Activated T-cell treated with anti-CD3 and anti-CD28 coated beads, Interleukin-2, amount 50 U/mL, for 72 hours (primary cell): ENCODE results near the gene IL31RA. TPM values are rescaled to one million over a fixed set of nuclear protein-coding genes. Genes with fewer than 3 reads are reported as not detected.
"Not testable (repeated sequence)": the region's sequence is repeated elsewhere in the genome, so short reads cannot be mapped to it uniquely, and the experiment has no call there.

Source experiments
- ATAC-seq, 2 donors: fragments of 150-1000 bp; cut with Tn5 transposase; replicated peaks in 1 of 2; 2 replicates each; pipeline ENCODE4 v1.10.0; 2021; ENCODE audit warnings: moderate library complexity in 2 of 2, mild to moderate bottlenecking in 1 of 2
- DNase-seq, 2 donors: peaks; one replicate each; pipeline ENCODE4 v3.0.0; 2021 to 2022; ENCODE audit warnings: mixed read lengths in 1 of 2
- H3K27ac Mint-ChIP-seq: one replicate; pipeline ENCODE4 v1.8.0; 2022; ENCODE audit warnings: mild to moderate bottlenecking, moderate library complexity, mixed read lengths
- H3K27me3 Mint-ChIP-seq: one replicate; pipeline ENCODE4 v1.8.0; 2022; ENCODE audit warnings: low read depth, mixed read lengths
- H3K36me3 Mint-ChIP-seq, 2 donors: one replicate each; pipeline ENCODE4 v1.8.0; 2022; ENCODE audit warnings: mixed read lengths in 2 of 2, mild to moderate bottlenecking in 1 of 2; ENCODE audit not compliant: insufficient read depth in 2 of 2
- H3K4me1 Mint-ChIP-seq: one replicate; pipeline ENCODE4 v1.8.0; 2022; ENCODE audit warnings: low read depth, mixed read lengths
- H3K4me3 Mint-ChIP-seq, 2 donors: one replicate each; pipeline ENCODE4 v1.8.0; 2022; ENCODE audit warnings: mild to moderate bottlenecking in 2 of 2, mixed read lengths in 2 of 2, moderate library complexity in 2 of 2
- H3K9me3 Mint-ChIP-seq, 2 donors: one replicate each; pipeline ENCODE4 v1.8.0; 2022; ENCODE audit warnings: mixed read lengths in 2 of 2
- total RNA-seq, 2 donors: library from RNA; stranded (reverse); gene quantifications; one replicate each; pipeline ENCODE4 v1.2.3, GENCODE V29; 2022

IL31RA gene
- total RNA-seq, 2 donors from 2014 or later: 0.99 to 3.6 TPM

DNA sequence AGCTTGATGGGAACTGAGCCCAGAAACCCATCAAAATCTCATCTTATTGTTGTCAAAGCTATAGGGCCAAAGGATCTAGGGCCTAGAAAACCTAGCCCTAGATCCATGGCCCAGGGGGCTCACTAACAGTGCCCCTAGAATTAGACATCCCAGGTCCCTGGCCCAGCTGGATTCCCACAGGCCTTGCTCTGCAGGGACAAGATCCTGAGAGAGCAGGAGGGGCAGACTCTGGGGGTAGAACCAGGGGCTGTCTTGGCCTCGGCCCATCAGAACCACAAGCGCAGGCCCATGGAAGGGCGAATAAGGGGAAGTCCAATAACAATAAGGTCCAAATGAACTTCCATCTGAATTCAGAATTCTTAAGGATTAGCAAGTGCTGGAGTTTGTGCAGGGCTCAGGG is 74.0 kb downstream of the IL31RA start:
- DNase-seq (no peak), ATAC-seq (no peak)
- no peaks in the 10 kb centered on the region for H3K36me3 Mint-ChIP-seq
- H3K4me3 Mint-ChIP-seq: no peak overlapping the region
- peaks cover 19% of the 10 kb centered on the region for H3K4me1 Mint-ChIP-seq
- no peak overlapping the region for H3K27ac Mint-ChIP-seq
- H3K9me3 Mint-ChIP-seq: no peaks in the 10 kb centered on the region
- no peaks in the 10 kb centered on the region for H3K27me3 Mint-ChIP-seq

DNA sequence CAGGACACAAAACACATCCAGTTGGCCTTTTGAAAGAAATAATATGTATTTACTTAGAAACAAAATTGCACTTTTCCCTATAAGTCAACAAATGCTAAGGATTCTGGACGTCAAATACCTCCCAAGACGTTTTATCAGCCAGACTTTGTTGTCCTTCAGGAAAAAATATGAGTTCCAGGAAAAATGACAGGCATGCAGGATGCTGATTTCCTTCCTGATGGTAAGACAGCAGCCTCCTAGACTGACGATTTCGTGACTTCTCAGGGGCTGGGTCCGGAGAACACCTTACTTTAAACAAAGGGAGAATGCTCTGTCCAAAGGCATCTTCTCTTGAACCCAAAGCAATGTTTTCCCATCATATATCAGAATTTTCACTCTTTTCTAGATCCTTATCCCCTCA is 74.6 kb downstream of the IL31RA start:
- H3K9me3 Mint-ChIP-seq: no peaks in the 10 kb centered on the region
- ATAC-seq (no peak), DNase-seq (no peak)
- H3K4me3 Mint-ChIP-seq: no peak overlapping the region
- no peak overlapping the region for H3K27ac Mint-ChIP-seq
- no peaks in the 10 kb centered on the region for H3K27me3 Mint-ChIP-seq
- peaks cover 14% of the 10 kb centered on the region for H3K4me1 Mint-ChIP-seq
- H3K36me3 Mint-ChIP-seq: no peaks in the 10 kb centered on the region

GRCh38 chr5:55926476-55926875 is 75.3 kb downstream of the IL31RA start:
- Mint-ChIP-seq H3K27me3 (no peaks in the 10 kb centered on the region), H3K36me3 (no peaks in the 10 kb centered on the region), H3K4me1 (peaks cover 13% of the 10 kb centered on the region), H3K9me3 (no peaks in the 10 kb centered on the region), H3K27ac (no peak overlapping the region), H3K4me3 (no peak overlapping the region)
- DNase-seq (no peak), ATAC-seq (no peak)

GRCh38 chr5:55927861-55928655 is 76.9 kb downstream of the IL31RA start:
- no peak overlapping the region for H3K4me3 Mint-ChIP-seq
- no peaks in the 10 kb centered on the region for H3K9me3 Mint-ChIP-seq
- ATAC-seq (no peak), DNase-seq (no peak)
- peaks cover 10% of the 10 kb centered on the region for H3K4me1 Mint-ChIP-seq
- H3K27ac Mint-ChIP-seq: no peak overlapping the region
- H3K36me3 Mint-ChIP-seq: no peaks in the 10 kb centered on the region
- H3K27me3 Mint-ChIP-seq: no peaks in the 10 kb centered on the region

DNA sequence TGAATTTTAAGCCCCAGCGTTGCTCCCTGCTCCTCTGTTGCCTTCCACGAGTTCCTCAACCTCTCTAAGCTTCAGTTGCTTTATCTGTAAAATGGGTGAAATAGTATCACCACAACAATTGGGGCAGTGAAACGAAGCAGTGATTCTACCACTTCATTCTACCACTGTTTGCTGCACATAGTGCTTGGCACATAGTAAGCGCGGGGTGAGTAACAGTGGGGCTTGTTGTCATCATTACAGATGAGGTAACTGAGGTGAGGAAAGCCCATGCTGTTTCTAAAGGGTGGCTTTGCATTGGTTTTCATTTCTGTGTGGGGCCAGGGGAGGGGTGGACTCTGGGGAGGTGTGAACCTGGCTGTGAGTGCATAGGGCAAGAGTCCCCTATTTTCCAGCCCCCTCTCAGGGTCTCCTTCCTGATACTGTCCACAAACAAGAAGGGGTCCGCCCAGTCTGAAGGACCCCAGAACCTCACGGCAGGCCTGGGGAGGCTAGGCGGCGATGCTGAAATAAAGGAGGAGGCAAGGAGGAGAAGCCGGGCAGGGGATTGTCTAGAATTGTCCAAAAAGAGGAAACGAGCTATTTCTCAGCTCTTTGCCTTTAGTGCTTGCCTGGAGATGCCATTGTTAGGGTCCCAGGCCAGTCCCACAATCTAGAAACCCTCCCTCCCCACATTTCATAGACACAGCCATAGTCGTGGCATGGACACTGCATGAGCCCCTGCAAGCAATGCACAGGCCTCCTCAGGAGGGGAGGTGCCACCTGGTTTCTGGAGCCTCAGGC is 78.1 kb downstream of the IL31RA start:
- Mint-ChIP-seq H3K4me1 (no peaks in the 10 kb centered on the region), H3K4me3 (no peak overlapping the region), H3K9me3 (no peaks in the 10 kb centered on the region), H3K36me3 (no peaks in the 10 kb centered on the region), H3K27me3 (no peaks in the 10 kb centered on the region), H3K27ac (no peak overlapping the region)
- ATAC-seq (peak; percentile 34), DNase-seq (no peak)

DNA sequence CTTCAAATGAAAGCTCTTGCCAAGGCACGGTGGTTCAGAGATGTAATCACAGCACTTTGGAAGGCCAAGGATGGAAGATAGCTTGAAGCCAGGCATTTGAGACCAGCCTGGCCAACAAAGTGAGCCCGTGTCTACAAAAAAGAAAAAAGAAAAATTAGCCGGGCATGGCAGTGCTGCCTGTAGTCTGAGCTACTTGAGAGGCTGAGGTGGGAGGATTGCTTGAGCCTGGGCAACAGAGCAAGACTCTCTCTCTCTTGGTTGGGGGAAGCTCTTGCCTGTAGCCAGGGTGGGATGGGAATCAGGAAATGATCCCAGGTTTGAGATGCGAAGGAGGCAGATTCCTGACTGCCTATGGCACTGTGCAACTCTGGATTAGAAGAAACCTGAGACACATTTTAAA is 81.5 kb downstream of the IL31RA start:
- Mint-ChIP-seq H3K36me3 (peaks cover 0 to under 1% of the 10 kb centered on the region in 2 donors), H3K27ac (no peak overlapping the region), H3K4me3 (no peak overlapping the region), H3K4me1 (no peaks in the 10 kb centered on the region), H3K27me3 (no peaks in the 10 kb centered on the region), H3K9me3 (no peaks in the 10 kb centered on the region)
- no peak for DNase-seq
- no peak for ATAC-seq

DNA sequence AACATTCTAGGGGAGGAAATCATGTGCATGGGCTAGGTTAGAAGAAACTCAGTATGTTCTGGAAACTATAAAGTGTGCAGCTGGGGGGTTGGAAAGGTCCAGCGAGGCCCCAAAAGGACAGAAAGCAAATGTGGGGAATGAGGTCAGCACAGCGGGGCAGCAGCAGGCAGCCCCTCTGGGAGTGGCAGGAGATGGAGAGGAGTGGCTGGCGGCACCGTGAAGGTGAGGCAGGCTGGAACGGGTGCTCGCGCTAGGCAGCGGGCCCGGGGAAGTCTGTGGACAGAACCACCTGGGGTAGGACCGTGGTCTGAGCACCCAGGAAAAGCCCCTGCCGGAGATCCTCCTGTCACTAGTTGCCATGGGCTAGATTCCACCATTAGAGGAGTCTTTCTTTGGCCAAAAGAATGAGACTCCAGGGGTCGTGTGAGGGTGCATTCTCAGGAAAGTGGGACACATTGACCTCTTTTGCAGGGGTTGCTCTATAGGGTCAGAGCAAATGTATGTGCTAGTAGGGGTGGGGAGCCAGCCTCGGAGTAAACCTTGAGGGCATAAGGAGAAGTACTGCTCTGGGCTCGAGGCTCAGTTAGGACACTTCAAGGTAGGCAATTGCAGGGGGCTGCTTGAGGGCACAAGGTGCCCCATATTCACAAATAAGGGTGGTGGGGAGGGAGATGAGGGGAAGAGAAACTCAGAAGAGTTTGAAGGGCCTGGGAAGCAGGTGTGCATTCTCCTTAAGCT is 82.4 kb downstream of the IL31RA start:
- no peak overlapping the region for H3K4me3 Mint-ChIP-seq
- H3K36me3 Mint-ChIP-seq: peaks cover 0 to 6% of the 10 kb centered on the region in 2 donors
- H3K27ac Mint-ChIP-seq: no peak overlapping the region
- ATAC-seq: no peak
- no peaks in the 10 kb centered on the region for H3K27me3 Mint-ChIP-seq
- H3K4me1 Mint-ChIP-seq: no peaks in the 10 kb centered on the region
- no peaks in the 10 kb centered on the region for H3K9me3 Mint-ChIP-seq
- no peak for DNase-seq

DNA sequence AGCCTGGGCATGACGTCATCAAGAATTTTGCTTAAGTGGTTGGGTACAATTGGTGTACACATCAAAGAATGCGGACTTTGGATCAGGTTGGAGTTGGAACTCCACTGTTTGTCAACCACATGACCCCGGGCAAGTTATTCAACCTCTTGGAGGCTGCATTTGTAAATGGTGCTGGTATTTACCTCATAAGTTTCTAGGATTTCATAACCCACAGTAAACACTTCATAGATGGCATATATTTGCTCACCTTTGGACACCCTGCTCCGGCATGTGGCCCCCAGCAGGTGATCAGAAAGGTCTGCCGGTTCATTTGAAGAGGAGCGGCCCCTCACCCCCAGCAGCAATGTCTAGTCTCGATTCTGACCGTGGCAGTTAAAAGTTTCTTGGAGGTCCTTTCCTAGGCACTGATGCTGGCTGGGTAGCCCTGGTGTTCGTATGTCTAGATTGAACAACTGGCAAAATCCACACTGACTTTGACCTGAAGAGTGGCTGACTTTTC is 83.0 kb downstream of the IL31RA start:
- DNase-seq (no peak), ATAC-seq (no peak)
- Mint-ChIP-seq H3K4me3 (no peak overlapping the region), H3K36me3 (peaks cover 0 to 7% of the 10 kb centered on the region in 2 donors), H3K27me3 (no peaks in the 10 kb centered on the region), H3K27ac (no peak overlapping the region), H3K4me1 (no peaks in the 10 kb centered on the region), H3K9me3 (no peaks in the 10 kb centered on the region)

DNA sequence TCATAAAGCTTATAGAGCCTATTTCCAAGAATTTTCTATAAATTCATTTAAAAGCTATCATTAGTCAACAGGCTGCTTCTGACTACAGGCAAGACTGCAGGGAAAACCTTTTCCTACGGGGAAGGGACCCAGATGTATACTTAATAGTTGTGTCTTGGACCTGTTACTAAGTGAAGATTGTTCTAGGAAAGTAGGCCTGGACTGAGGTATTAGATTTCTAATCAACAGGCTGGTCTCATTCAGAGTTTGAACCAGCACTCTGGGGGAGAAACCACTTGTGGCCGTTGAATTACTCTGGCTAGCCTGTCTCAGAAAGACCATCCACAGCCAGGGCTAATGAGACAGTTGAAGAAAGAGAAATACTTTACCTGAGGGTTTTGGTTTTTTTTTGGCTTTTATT is 83.6 kb downstream of the IL31RA start:
- H3K27ac Mint-ChIP-seq: no peak overlapping the region
- peaks cover 0 to 7% of the 10 kb centered on the region in 2 donors for H3K36me3 Mint-ChIP-seq
- H3K27me3 Mint-ChIP-seq: no peaks in the 10 kb centered on the region
- no peaks in the 10 kb centered on the region for H3K9me3 Mint-ChIP-seq
- DNase-seq (no peak), ATAC-seq (no peak)
- H3K4me3 Mint-ChIP-seq: no peak overlapping the region
- no peaks in the 10 kb centered on the region for H3K4me1 Mint-ChIP-seq

DNA sequence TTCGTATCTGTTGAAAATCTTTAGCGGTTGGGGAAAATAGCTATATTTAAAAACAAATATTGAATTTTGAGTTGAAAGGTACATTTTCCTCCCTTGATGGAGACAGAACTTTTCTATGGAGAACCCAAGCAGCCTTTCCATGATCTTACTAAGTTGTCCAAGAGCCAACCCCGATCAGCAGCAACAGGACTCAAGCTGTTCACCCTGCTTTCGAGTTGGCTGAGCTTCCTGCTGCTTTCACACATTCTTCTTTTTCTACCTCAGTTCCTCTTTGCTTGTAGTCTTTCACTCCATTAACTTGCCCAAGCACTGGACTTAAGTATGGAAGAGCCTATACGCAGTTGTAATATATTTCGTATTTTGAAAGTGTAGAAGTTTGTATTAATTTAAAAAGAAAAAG is 84.2 kb downstream of the IL31RA start:
- Mint-ChIP-seq H3K9me3 (no peaks in the 10 kb centered on the region), H3K4me1 (no peaks in the 10 kb centered on the region), H3K27ac (no peak overlapping the region), H3K36me3 (peaks cover 0 to 11% of the 10 kb centered on the region in 2 donors), H3K27me3 (no peaks in the 10 kb centered on the region), H3K4me3 (no peak overlapping the region)
- ATAC-seq (no peak), DNase-seq (no peak)

DNA sequence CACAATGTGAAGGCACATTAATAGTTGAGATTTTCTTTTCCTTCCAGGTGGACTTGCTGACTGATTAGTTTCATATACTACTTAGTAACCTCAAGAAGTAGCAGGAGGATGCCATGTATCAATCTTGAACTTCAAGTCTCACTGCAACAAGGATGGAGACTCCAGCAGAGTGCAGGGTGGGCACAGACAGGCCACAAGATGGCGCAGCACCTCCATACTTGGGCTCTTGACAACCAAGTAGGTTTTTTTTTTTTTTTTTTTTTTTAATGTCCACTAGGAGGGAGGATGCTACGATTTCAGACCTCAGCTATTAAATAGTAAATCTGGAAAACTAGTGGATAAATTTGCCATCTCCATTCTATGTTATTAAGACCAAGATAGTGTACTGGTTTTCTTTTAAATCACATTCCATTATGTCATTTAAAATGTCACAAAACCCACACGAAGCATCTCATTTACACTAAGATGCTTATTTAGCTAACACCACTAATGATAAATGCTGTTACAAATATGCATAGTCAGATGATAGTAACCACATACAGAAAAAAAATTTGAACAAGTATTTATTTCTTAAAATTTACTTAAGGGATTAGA is 85.0 kb downstream of the IL31RA start:
- ATAC-seq (peak; percentile 80 to 85), DNase-seq (peak; percentile 79 to 82)
- H3K9me3 Mint-ChIP-seq: no peaks in the 10 kb centered on the region
- H3K27me3 Mint-ChIP-seq: no peaks in the 10 kb centered on the region
- H3K27ac Mint-ChIP-seq: no peak overlapping the region
- peaks cover 3 to 13% of the 10 kb centered on the region in 2 donors for H3K36me3 Mint-ChIP-seq
- H3K4me1 Mint-ChIP-seq: peaks cover 2% of the 10 kb centered on the region
- no peak overlapping the region for H3K4me3 Mint-ChIP-seq

DNA sequence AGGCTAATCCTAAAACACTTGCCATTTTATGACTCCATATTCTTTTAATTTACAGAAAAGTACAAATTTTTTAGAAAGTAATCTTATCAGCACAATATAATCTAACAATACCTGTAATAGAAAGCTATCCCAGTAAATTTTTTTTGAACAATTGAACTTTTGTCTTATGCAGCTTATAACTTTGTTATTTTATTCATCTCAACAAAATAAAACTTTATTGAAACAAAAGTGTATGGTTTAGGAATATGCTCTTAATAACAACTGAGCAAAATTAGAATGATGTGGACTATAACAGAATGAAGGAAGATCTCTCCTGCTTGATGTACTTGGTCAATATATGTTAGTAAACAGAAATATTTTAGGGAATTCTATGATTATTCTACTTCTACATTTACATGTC is 86.4 kb downstream of the IL31RA start:
- H3K4me3 Mint-ChIP-seq: not testable (repeated sequence)

More for the DNA sequence above, 86.4 kb downstream of the IL31RA start:
- ATAC-seq, DNase-seq, H3K9me3 Mint-ChIP-seq, H3K27me3 Mint-ChIP-seq, H3K4me1 Mint-ChIP-seq: not testable (repeated sequence)
- H3K36me3 Mint-ChIP-seq: peaks cover 4 to 13% of the 10 kb centered on the region in 2 donors
- H3K27ac Mint-ChIP-seq: peak overlapping the region; percentile 67
